Astrocyte (in vitro differentiated cells and primary cell): ENCODE results near the gene EMC8. TPM values are rescaled to one million over a fixed set of nuclear protein-coding genes. Genes with fewer than 3 reads are reported as not detected.

Source experiments
- DNase-seq: peaks from one replicate; pipeline ENCODE4 v3.0.0-alpha.2; 2010; ENCODE audit warnings: low read depth
- FAIRE-seq: peaks from 2 replicates; lab custom pipeline; 2011; peaks lifted over from hg19 to GRCh38; lab: Jason Lieb, UNC
- H2AFZ ChIP-seq: 2 replicates; pipeline ENCODE4 v1.6.0; 2012; ENCODE audit warnings: low read depth, low read length, inconsistent platforms
- H3K27ac ChIP-seq: 2 replicates; pipeline ENCODE4 v1.5.1; 2011; ENCODE audit warnings: low read depth, low read length, inconsistent platforms
- H3K27me3 ChIP-seq: 2 replicates; pipeline ENCODE4 v1.6.0; 2011; ENCODE audit warnings: low read length, inconsistent platforms; ENCODE audit not compliant: insufficient read depth
- H3K36me3 ChIP-seq: 2 replicates; pipeline ENCODE4 v1.5.1; 2011; ENCODE audit warnings: low read length, inconsistent platforms; ENCODE audit not compliant: insufficient read depth
- H3K4me1 ChIP-seq: 2 replicates; pipeline ENCODE4 v1.5.1; 2011; ENCODE audit warnings: low read length, inconsistent platforms; ENCODE audit not compliant: insufficient read depth
- H3K4me2 ChIP-seq: 2 replicates; pipeline ENCODE4 v1.6.0; 2012; ENCODE audit warnings: low read length, inconsistent platforms
- H3K4me3 ChIP-seq: 2 replicates; pipeline ENCODE4 v1.5.1; 2011; ENCODE audit warnings: low read depth, mild to moderate bottlenecking, low read length, inconsistent platforms; ENCODE audit not compliant: insufficient read depth
- H3K79me2 ChIP-seq: 2 replicates; pipeline ENCODE4 v1.6.0; 2012; ENCODE audit warnings: mild to moderate bottlenecking, low read length, inconsistent platforms; ENCODE audit not compliant: insufficient read depth
- H3K9ac ChIP-seq: 2 replicates; pipeline ENCODE4 v1.6.0; 2012; ENCODE audit warnings: mild to moderate bottlenecking, low read length, inconsistent platforms
- H3K9me3 ChIP-seq: 2 replicates; pipeline ENCODE4 v1.5.1; 2012; ENCODE audit warnings: low read depth, mild to moderate bottlenecking, low read length, inconsistent platforms; ENCODE audit not compliant: insufficient read depth
- H4K20me1 ChIP-seq: 2 replicates; pipeline ENCODE4 v1.6.0; 2012; ENCODE audit warnings: low read length, inconsistent platforms; ENCODE audit not compliant: insufficient read depth
- H3K27ac Mint-ChIP-seq: one replicate; pipeline ENCODE4 v1.8.0; 2021; ENCODE audit warnings: mild to moderate bottlenecking, mixed read lengths; ENCODE audit not compliant: unreplicated experiment
- H3K27me3 Mint-ChIP-seq: one replicate; pipeline ENCODE4 v1.8.0; 2021; ENCODE audit warnings: low read depth, mixed read lengths; ENCODE audit not compliant: unreplicated experiment
- H3K36me3 Mint-ChIP-seq: one replicate; pipeline ENCODE4 v1.8.0; 2021; ENCODE audit warnings: low read depth, mixed read lengths; ENCODE audit not compliant: unreplicated experiment
- H3K4me1 Mint-ChIP-seq: one replicate; pipeline ENCODE4 v1.8.0; 2021; ENCODE audit warnings: low read depth, mixed read lengths; ENCODE audit not compliant: unreplicated experiment
- H3K4me3 Mint-ChIP-seq: one replicate; pipeline ENCODE4 v1.8.0; 2021; ENCODE audit warnings: mild to moderate bottlenecking, moderate library complexity, mixed read lengths; ENCODE audit not compliant: unreplicated experiment
- H3K9me3 Mint-ChIP-seq: one replicate; pipeline ENCODE4 v1.8.0; 2021; ENCODE audit warnings: mild to moderate bottlenecking, mixed read lengths; ENCODE audit not compliant: unreplicated experiment
- CTCF ChIP-seq: IDR thresholded peaks from 2 replicates; pipeline ENCODE4 v1.5.1; 2011; ENCODE audit warnings: low read depth, mild to moderate bottlenecking, inconsistent platforms, low read length, moderate library complexity; ENCODE audit not compliant: insufficient read depth
- EZH2 ChIP-seq: IDR thresholded peaks from 2 replicates; pipeline ENCODE4 v1.6.1; 2012; ENCODE audit warnings: mild to moderate bottlenecking, low read length, inconsistent platforms; ENCODE audit not compliant: insufficient read depth
- total RNA-seq: library from RNA; stranded (reverse); gene quantifications from 2 replicates; pipeline ENCODE4 v1.2.1, GENCODE V29; 2021

EMC8 gene
- total RNA-seq, 1 donor from 2014 or later: 42.7 TPM

- no peak overlapping the region for H2AFZ ChIP-seq
- H3K9me3 ChIP-seq: no peaks in the 10 kb centered on the region
- Mint-ChIP-seq H3K36me3 (peaks cover 1% of the 10 kb centered on the region), H3K27ac (no peak overlapping the region), H3K4me3 (no peak overlapping the region), H3K4me1 (no peaks in the 10 kb centered on the region), H3K9me3 (no peaks in the 10 kb centered on the region), H3K27me3 (peaks cover 45% of the 10 kb centered on the region)
- TF ChIP-seq CTCF (no peak), EZH2 (no peak)
- FAIRE-seq (no peak), DNase-seq (no peak)
- no peak overlapping the region for H3K27ac ChIP-seq
- no peaks in the 10 kb centered on the region for H3K79me2 ChIP-seq
- H3K36me3 ChIP-seq: no peaks in the 10 kb centered on the region
- H3K4me1 ChIP-seq: no peaks in the 10 kb centered on the region
- H3K9ac ChIP-seq: no peak overlapping the region
- H3K4me2 ChIP-seq: no peak overlapping the region
- no peaks in the 10 kb centered on the region for H4K20me1 ChIP-seq
- H3K27me3 ChIP-seq: peaks cover 14% of the 10 kb centered on the region
- no peak overlapping the region for H3K4me3 ChIP-seq
These were observed 24.1 kb upstream of the EMC8 start for GRCh38 chr16:85823328-85823920.

GRCh38 chr16:85822145-85822544 is 22.8 kb upstream of the EMC8 start:
- peaks cover 1% of the 10 kb centered on the region for H3K36me3 Mint-ChIP-seq
- no peaks in the 10 kb centered on the region for H4K20me1 ChIP-seq
- no peak overlapping the region for H3K4me2 ChIP-seq
- no peaks in the 10 kb centered on the region for H3K4me1 Mint-ChIP-seq
- FAIRE-seq (no peak), DNase-seq (no peak)
- H3K9ac ChIP-seq: no peak overlapping the region
- H3K9me3 Mint-ChIP-seq: peaks cover 2% of the 10 kb centered on the region
- H3K27me3 Mint-ChIP-seq: peaks cover 49% of the 10 kb centered on the region
- H2AFZ ChIP-seq: no peak overlapping the region
- no peaks in the 10 kb centered on the region for H3K79me2 ChIP-seq
- no peaks in the 10 kb centered on the region for H3K36me3 ChIP-seq
- H3K4me3 Mint-ChIP-seq: no peak overlapping the region
- H3K27ac Mint-ChIP-seq: no peak overlapping the region
- peaks cover 14% of the 10 kb centered on the region for H3K27me3 ChIP-seq
- H3K9me3 ChIP-seq: no peaks in the 10 kb centered on the region
- TF ChIP-seq CTCF (no peak), EZH2 (no peak)
- H3K4me1 ChIP-seq: no peaks in the 10 kb centered on the region
- no peak overlapping the region for H3K27ac ChIP-seq
- no peak overlapping the region for H3K4me3 ChIP-seq

GRCh38 chr16:85821390-85822135 is 22.2 kb upstream of the EMC8 start:
- H3K27me3 Mint-ChIP-seq: peaks cover 46% of the 10 kb centered on the region
- Histone ChIP-seq H4K20me1 (no peaks in the 10 kb centered on the region), H3K27me3 (peaks cover 14% of the 10 kb centered on the region), H3K27ac (no peak overlapping the region), H3K4me2 (no peak overlapping the region), H3K9ac (no peak overlapping the region), H3K36me3 (no peaks in the 10 kb centered on the region), H3K4me3 (no peak overlapping the region), H3K79me2 (no peaks in the 10 kb centered on the region), H2AFZ (no peak overlapping the region), H3K9me3 (no peaks in the 10 kb centered on the region), H3K4me1 (no peaks in the 10 kb centered on the region)
- no peaks in the 10 kb centered on the region for H3K4me1 Mint-ChIP-seq
- TF ChIP-seq EZH2: no peak
- TF ChIP-seq CTCF: peak; percentile 72
- H3K36me3 Mint-ChIP-seq: peaks cover 1% of the 10 kb centered on the region
- DNase-seq: peak; percentile 44
- no peak overlapping the region for H3K4me3 Mint-ChIP-seq
- peaks cover 2% of the 10 kb centered on the region for H3K9me3 Mint-ChIP-seq
- no peak for FAIRE-seq
- H3K27ac Mint-ChIP-seq: no peak overlapping the region
